HG02938 (cell line): ENCODE measurements around the gene GSPT1.

Experiments
- ATAC-seq: cut with Tn5 transposase; IDR thresholded peaks from one replicate; pipeline ENCODE4 v1.9.1; 2021; ENCODE audit warnings: mild to moderate bottlenecking, moderate library complexity; ENCODE audit not compliant: unreplicated experiment

The GSPT1 gene

GRCh38 chr16:11913425-11914079 is 2.2 kb downstream of the GSPT1 start:
- no peak for ATAC-seq

GRCh38 chr16:11909653-11910545 is 5.9 kb downstream of the GSPT1 start:
- no peak for ATAC-seq

GRCh38 chr16:11907160-11907970 is 8.4 kb downstream of the GSPT1 start:
- no peak for ATAC-seq

GRCh38 chr16:11903906-11904305 is 11.8 kb downstream of the GSPT1 start:
- no peak for ATAC-seq

GRCh38 chr16:11901091-11901490 is 14.7 kb downstream of the GSPT1 start:
- no peak for ATAC-seq

GRCh38 chr16:11896486-11897176 is 19.1 kb downstream of the GSPT1 start:
- ATAC-seq, result no peak

- ATAC-seq, result no peak
These were observed 22.2 kb downstream of the GSPT1 start for GRCh38 chr16:11893571-11893970.

- no peak for ATAC-seq
These were observed 23.0 kb downstream of the GSPT1 start for GRCh38 chr16:11892761-11893160.

GRCh38 chr16:11890231-11890965 is 25.4 kb downstream of the GSPT1 start:
- no peak for ATAC-seq

- ATAC-seq, result no peak
These were observed 28.9 kb downstream of the GSPT1 start for GRCh38 chr16:11886881-11887280.

- no peak for ATAC-seq
These were observed 31.7 kb downstream of the GSPT1 start for GRCh38 chr16:11884035-11884434.

GRCh38 chr16:11880007-11880406 is 35.7 kb downstream of the GSPT1 start:
- no peak for ATAC-seq

GRCh38 chr16:11877374-11877773 is 38.4 kb downstream of the GSPT1 start:
- ATAC-seq, result no peak

- no peak for ATAC-seq
These were observed 39.5 kb downstream of the GSPT1 start for GRCh38 chr16:11876306-11876705.

- no peak for ATAC-seq
These were observed 40.0 kb downstream of the GSPT1 start for GRCh38 chr16:11875721-11876120.

- no peak for ATAC-seq
These were observed 44.6 kb downstream of the GSPT1 start for GRCh38 chr16:11871193-11871592.

- ATAC-seq, result no peak
These were observed 45.4 kb downstream of the GSPT1 start for GRCh38 chr16:11870399-11870798.

GRCh38 chr16:11869353-11870228 is 46.2 kb downstream of the GSPT1 start:
- ATAC-seq, result no peak

- ATAC-seq, result no peak
These were observed 47.3 kb downstream of the GSPT1 start for GRCh38 chr16:11868412-11868980.
